GM23338 (cell line): ENCODE data around the gene SBSN.

Source experiments
- CREB1 ChIP-seq: fragments of 250-450 bp; sonication (Bioruptor Pico); IDR thresholded peaks from 2 replicates; pipeline ENCODE4 v1.5.0; 2020; ENCODE audit warnings: low read depth, mild to moderate bottlenecking, moderate library complexity
- CTCF ChIP-seq, 2 experiments: fragments of 200-600 bp in 1 of 2; sonication (generic) in 1 of 2; conservative IDR thresholded peaks; 2 replicates each; pipeline versions ENCODE4 v1.5.1 to v1.6.1; 2016 to 2017; ENCODE audit warnings: antibody characterized with exemption in 2 of 2, low read depth in 2 of 2, mild to moderate bottlenecking in 2 of 2, moderate library complexity in 1 of 2
- EZH2 ChIP-seq: fragments of 200-600 bp; sonication (generic); IDR thresholded peaks from one replicate; pipeline ENCODE4 v1.8.0; 2017; ENCODE audit warnings: antibody characterized with exemption, mild to moderate bottlenecking, low read depth; ENCODE audit not compliant: unreplicated experiment
- EZH2phosphoT487 ChIP-seq: fragments of 200-600 bp; sonication (generic); IDR thresholded peaks from one replicate; pipeline ENCODE4 v1.8.1; 2018; ENCODE audit warnings: antibody characterized with exemption; ENCODE audit not compliant: unreplicated experiment
- JUNB ChIP-seq: IDR thresholded peaks from one replicate; pipeline ENCODE4 v1.6.1; 2016; ENCODE audit warnings: antibody characterized with exemption; ENCODE audit not compliant: unreplicated experiment
- NANOG ChIP-seq: IDR thresholded peaks from 2 replicates; pipeline ENCODE4 v1.6.1; 2016; ENCODE audit warnings: antibody characterized with exemption, borderline replicate concordance
- POLR2AphosphoS5 ChIP-seq: IDR thresholded peaks from 2 replicates; pipeline ENCODE4 v1.6.1; 2016; ENCODE audit warnings: antibody characterized with exemption, low read depth
- REST ChIP-seq: IDR thresholded peaks from one replicate; pipeline ENCODE4 v1.6.1; 2018; ENCODE audit warnings: antibody characterized with exemption; ENCODE audit not compliant: unreplicated experiment
- STAT1 ChIP-seq: IDR thresholded peaks from one replicate; pipeline ENCODE4 v1.6.1; 2016; ENCODE audit warnings: antibody characterized with exemption; ENCODE audit not compliant: unreplicated experiment
- ZNF114 ChIP-seq: fragments of 250-450 bp; sonication (Bioruptor Pico); IDR thresholded peaks from 2 replicates; pipeline ENCODE4 v1.5.0; 2020; ENCODE audit warnings: mild to moderate bottlenecking, moderate library complexity
- TF ChIP-seq, protein P1 (sequence below): IDR thresholded peaks from 2 replicates; pipeline ENCODE4 v1.6.1; 2016; ENCODE audit warnings: antibody characterized with exemption

DNA sequence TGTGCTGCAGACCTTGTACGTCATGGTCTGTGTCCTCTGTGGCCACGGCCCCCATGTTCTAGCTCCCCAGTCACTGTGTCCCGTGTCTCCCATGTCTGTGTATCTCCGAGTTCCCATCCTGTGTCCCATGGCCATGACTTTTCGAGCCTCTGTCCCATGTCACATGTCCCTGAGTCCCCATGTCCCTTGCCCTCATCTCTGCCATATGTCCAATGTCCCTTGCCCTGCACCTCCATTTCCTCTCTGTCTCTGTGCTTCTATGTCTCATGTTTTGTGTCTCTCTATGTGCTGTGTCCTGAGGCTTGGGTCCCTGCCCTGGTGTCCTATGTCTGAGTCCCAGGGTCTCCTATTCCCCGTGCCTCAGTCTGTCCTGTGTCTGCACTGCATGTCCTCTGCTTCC, 33.3 kb upstream of the SBSN start:
- TF ChIP-seq CTCF (conservative IDR thresholded peaks at IDR 0.05; ENCODE audit: low read depth in 2 of 2) (no peak), POLR2AphosphoS5 (no peak), EZH2 (no peak), EZH2phosphoT487 (no peak), REST (no peak), NANOG (no peak), CREB1 (CRISPR knock-in tag) (no peak), JUNB (no peak), STAT1 (no peak), ZNF114 (CRISPR knock-in tag) (no peak)
- TF ChIP-seq, protein P1, sequence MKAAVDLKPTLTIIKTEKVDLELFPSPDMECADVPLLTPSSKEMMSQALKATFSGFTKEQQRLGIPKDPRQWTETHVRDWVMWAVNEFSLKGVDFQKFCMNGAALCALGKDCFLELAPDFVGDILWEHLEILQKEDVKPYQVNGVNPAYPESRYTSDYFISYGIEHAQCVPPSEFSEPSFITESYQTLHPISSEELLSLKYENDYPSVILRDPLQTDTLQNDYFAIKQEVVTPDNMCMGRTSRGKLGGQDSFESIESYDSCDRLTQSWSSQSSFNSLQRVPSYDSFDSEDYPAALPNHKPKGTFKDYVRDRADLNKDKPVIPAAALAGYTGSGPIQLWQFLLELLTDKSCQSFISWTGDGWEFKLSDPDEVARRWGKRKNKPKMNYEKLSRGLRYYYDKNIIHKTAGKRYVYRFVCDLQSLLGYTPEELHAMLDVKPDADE, result no peak
